Measurements from ENCODE around the gene OR52E6.

The OR52E6 gene

GRCh38 chr11:5796541-5796940 is 45.2 kb downstream of the OR52E6 start:
- DNase-seq (ENCODE audit: low read depth in 3 of 3), result no peak

- DNase-seq (ENCODE audit: low read depth in 3 of 3), result no peak
Measured at GRCh38 chr11:5791165-5791564, 50.5 kb downstream of the OR52E6 start, which contains the start of gene OR52N1. OR52N1 (minus strand) TSS chr11:5791265; CDS start chr11:5788816, 2,449 bp downstream.
